Endothelial cell of umbilical vein (primary cell): ENCODE data around the gene PLXNB2. TPM values are rescaled to one million over a fixed set of nuclear protein-coding genes. Genes with fewer than 3 reads are reported as not detected.

Source experiments
- BruUV-seq: library from RNA; stranded (reverse); fragments of 400-500 nt; replicated peaks from 2 replicates; lab custom pipeline; 2021; lab: Mats Ljungman, UMichigan
- CTCF ChIA-PET: fragments of 300-600, 350-600 bp; sonication (Branson Sonifier 250); formaldehyde crosslinking; loops from one replicate; lab custom pipeline; 2021; ENCODE audit warnings: antibody characterized with exemption, inconsistent platforms; lab: Charles Lee
- POLR2A ChIA-PET: fragments of 300-600, 350-600 bp; sonication (Branson Sonifier 250); formaldehyde crosslinking; loops from one replicate; lab custom pipeline; 2021; ENCODE audit warnings: antibody characterized with exemption, inconsistent platforms; lab: Charles Lee
- DNase-seq: peaks from one replicate; pipeline ENCODE4 v3.0.0-alpha.2; 2011; ENCODE audit warnings: low read depth, low spot score
- FAIRE-seq: peaks from 2 replicates; lab custom pipeline; 2011; peaks lifted over from hg19 to GRCh38; lab: Jason Lieb, UNC
- H2AFZ ChIP-seq: 2 replicates; pipeline ENCODE4 v1.6.0; 2012; ENCODE audit warnings: low read depth, low read length, control low read depth, inconsistent platforms
- H3K27ac ChIP-seq: 2 replicates; pipeline ENCODE4 v1.5.1; 2011; ENCODE audit warnings: low read depth, mild to moderate bottlenecking, control low read depth, low read length, moderate library complexity; ENCODE audit not compliant: insufficient read depth
- H3K27me3 ChIP-seq, 2 experiments: 2 replicates each; pipeline versions ENCODE4 v1.6.0 to v1.6.1; 2011; ENCODE audit warnings: low read length in 2 of 2, mixed read lengths in 1 of 2; ENCODE audit not compliant: control insufficient read depth in 2 of 2, insufficient read depth in 2 of 2
- H3K36me3 ChIP-seq, 2 experiments: 2 replicates in 1 of 2; 3 replicates in 1 of 2; pipeline ENCODE4 v1.5.1; 2011; ENCODE audit warnings: low read length in 2 of 2, mild to moderate bottlenecking in 1 of 2, moderate library complexity in 1 of 2; ENCODE audit not compliant: control insufficient read depth in 2 of 2, insufficient read depth in 2 of 2; ENCODE audit errors: extremely low read depth in 1 of 2
- H3K4me1 ChIP-seq: 3 replicates; pipeline ENCODE4 v1.5.1; 2011; ENCODE audit warnings: mild to moderate bottlenecking, low read length; ENCODE audit not compliant: control insufficient read depth, insufficient read depth; ENCODE audit errors: extremely low read depth
- H3K4me2 ChIP-seq: 2 replicates; pipeline ENCODE4 v1.6.1; 2011; ENCODE audit warnings: low read length, control low read depth, mixed read lengths; ENCODE audit not compliant: insufficient read depth
- H3K4me3 ChIP-seq, 3 experiments: fragments of 200-600 bp in 1 of 3; sonication (generic), shearing (Covaris generic) in 1 of 3; replicated peaks in 1 of 3; 2 replicates each; pipeline ENCODE4 v1.5.1; 2011 to 2016; ENCODE audit warnings: control low read depth in 3 of 3, low read length in 3 of 3, mild to moderate bottlenecking in 2 of 3, inconsistent platforms in 1 of 3, low read depth in 1 of 3, moderate library complexity in 1 of 3; ENCODE audit not compliant: insufficient read depth in 1 of 3
- H3K79me2 ChIP-seq: 2 replicates; pipeline ENCODE4 v1.6.0; 2012; ENCODE audit warnings: low read length, inconsistent platforms; ENCODE audit not compliant: control insufficient read depth, insufficient read depth
- H3K9ac ChIP-seq: replicated peaks from 2 replicates; pipeline ENCODE3; 2011; ENCODE audit warnings: low read length, control low read depth; ENCODE audit not compliant: insufficient read depth; ENCODE audit errors: extremely low read depth
- H3K9me1 ChIP-seq: replicated peaks from 3 replicates; pipeline ENCODE4 v1.6.0; 2011; ENCODE audit warnings: mild to moderate bottlenecking, low read length; ENCODE audit not compliant: control insufficient read depth, insufficient read depth; ENCODE audit errors: extremely low read depth
- H3K9me3 ChIP-seq: replicated peaks from 2 replicates; pipeline ENCODE4 v1.5.1; 2012; ENCODE audit warnings: low read length, inconsistent platforms; ENCODE audit not compliant: control insufficient read depth, insufficient read depth
- H4K20me1 ChIP-seq: replicated peaks from 2 replicates; pipeline ENCODE3; 2011; ENCODE audit warnings: mild to moderate bottlenecking, low read length; ENCODE audit not compliant: control insufficient read depth, insufficient read depth; ENCODE audit errors: extremely low read depth
- EZH2 ChIP-seq: IDR thresholded peaks from 2 replicates; pipeline ENCODE4 v1.6.1; 2012; ENCODE audit warnings: borderline replicate concordance, low read depth, mild to moderate bottlenecking, moderate library complexity, low read length, inconsistent platforms; ENCODE audit not compliant: severe bottlenecking
- FOS ChIP-seq: IDR thresholded peaks from 2 replicates; pipeline ENCODE4 v1.6.1; 2011; ENCODE audit warnings: mild to moderate bottlenecking, low read length, moderate library complexity, borderline replicate concordance; ENCODE audit not compliant: insufficient read depth
- GATA2 ChIP-seq: IDR thresholded peaks from 2 replicates; pipeline ENCODE4 v1.7.0; 2011; ENCODE audit warnings: low read depth, mild to moderate bottlenecking, moderate library complexity, mixed read lengths, low read length; ENCODE audit not compliant: insufficient read length, insufficient read depth
- JUN ChIP-seq: IDR thresholded peaks from 2 replicates; pipeline ENCODE4 v1.6.1; 2011; ENCODE audit warnings: borderline replicate concordance, low read depth; ENCODE audit not compliant: insufficient read length, insufficient read depth
- MYC ChIP-seq: IDR thresholded peaks from one replicate; pipeline ENCODE4 v1.6.1; 2011; ENCODE audit warnings: mild to moderate bottlenecking, low read depth, low read length
- POLR2A ChIP-seq: IDR thresholded peaks from 2 replicates; pipeline ENCODE4 v1.6.1; 2012; ENCODE audit warnings: low read depth, mild to moderate bottlenecking, control low read depth, low read length
- POLR2AphosphoS5 ChIP-seq: IDR thresholded peaks from 2 replicates; pipeline ENCODE4 v1.6.1; 2012; ENCODE audit warnings: low read depth, mild to moderate bottlenecking, control low read depth, low read length, moderate library complexity; ENCODE audit not compliant: insufficient read depth
- dilution Hi-C: fragments of 300-500 bp; cut with MboI; formaldehyde crosslinking; loops from one replicate; pipeline ENCODE4 v1.15.0; 2019; ENCODE audit warnings: low sequenced_read_pairs; ENCODE audit not compliant: extremely low pct_ligation_motif_present
- intact Hi-C: fragments of 100-400 bp; cut with micrococcal nuclease; formaldehyde crosslinking; loops from one replicate; pipeline ENCODE4 v1.10.0; 2022
- polyA plus RNA-seq, 4 experiments: library from polyadenylated mRNA; depleted of rRNA in 3 of 4; stranded (reverse) in 3 of 4; unstranded in 1 of 4; fragments of >200 nt; gene quantifications; 2 replicates each; pipeline versions ENCODE4 v1.2.1 to v1.2.3, GENCODE V29; 2011 to 2012; ENCODE audit warnings: missing spikeins in 1 of 4
- total RNA-seq: library from RNA; stranded (reverse); gene quantifications from 2 replicates; pipeline ENCODE4 v1.2.3, GENCODE V29; 2021
- TF ChIP-seq, protein P1 (sequence below), 2 donors: IDR thresholded peaks; 1 replicate in 1 of 2; 2 replicates in 1 of 2; pipeline ENCODE4 v1.5.1; 2011; ENCODE audit warnings: low read length in 2 of 2, mild to moderate bottlenecking in 2 of 2, moderate library complexity in 2 of 2, control low read depth in 1 of 2, inconsistent platforms in 1 of 2, low read depth in 1 of 2; ENCODE audit not compliant: insufficient read depth in 1 of 2; ENCODE audit errors: extremely low read depth in 1 of 2
- TF ChIP-seq, protein P2 (sequence below): IDR thresholded peaks from 2 replicates; pipeline ENCODE4 v1.6.1; 2011; ENCODE audit not compliant: insufficient read depth, insufficient read length

Gene PLXNB2
- total and polyA plus RNA-seq, 2 donors (not counting 3 experiments of a cell fraction or from before 2014, with no cell fraction given), result 82.3 to 139 TPM

DNA sequence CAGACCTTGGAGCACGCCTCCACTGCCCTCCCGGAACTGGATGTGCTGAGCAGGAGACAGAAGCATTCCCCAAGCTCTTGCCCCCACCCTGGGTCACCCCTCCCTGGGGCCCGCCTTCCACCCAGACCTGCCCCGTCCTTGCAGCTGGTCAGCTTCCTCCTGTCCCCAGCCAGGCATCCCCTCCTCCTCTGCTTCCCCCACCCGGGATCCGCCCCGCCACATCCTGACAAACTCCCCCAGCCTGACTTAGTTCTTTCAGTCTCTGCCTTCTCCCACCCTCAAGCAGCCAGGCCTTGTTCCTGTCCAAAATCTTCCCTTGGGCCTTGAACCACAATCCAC, 1.1 kb upstream of the PLXNB2 start:
- POLR2A ChIA-PET, result no interaction called here

DNA sequence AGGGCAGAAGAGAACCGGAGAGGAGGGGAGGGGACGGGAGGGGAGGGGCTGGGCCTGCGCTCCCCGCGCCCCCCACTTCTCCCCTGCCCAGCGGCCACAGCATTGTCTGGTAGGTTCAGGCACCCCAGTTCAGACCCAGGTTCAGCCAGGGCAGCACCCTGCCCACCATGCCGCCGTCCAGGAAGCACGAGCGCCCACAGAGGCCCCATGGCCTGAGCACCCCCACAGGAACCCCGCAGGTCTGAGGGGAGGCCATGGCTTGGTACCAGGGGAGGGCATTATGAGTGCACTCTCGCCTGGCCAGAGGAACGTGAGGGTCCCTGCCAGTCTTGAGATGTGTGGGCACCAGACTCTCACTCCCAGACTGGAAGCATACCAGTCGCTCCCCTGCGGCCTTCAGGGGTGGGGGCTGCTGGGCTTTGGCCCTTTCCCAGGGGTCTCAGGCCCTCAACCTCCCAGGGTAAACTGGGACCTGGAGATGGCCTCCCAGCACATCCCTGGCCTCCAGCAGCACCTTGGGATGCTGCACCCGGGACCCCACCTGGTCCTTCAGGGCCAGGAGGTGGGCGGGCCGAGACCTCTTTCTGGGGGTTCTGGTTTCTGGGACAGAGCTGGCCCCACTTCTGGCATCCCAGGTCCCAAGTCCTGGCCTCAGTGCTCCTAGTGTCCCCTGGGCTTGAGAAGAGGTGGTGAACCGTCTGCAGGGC, 597 bp upstream of the PLXNB2 start:
- Histone ChIP-seq H3K9me1 (no peaks in the 10 kb centered on the region), H2AFZ (no peak overlapping the region), H3K36me3 (peaks cover 0 to 2% of the 10 kb centered on the region in 2 experiments), H3K27me3 (no peaks in the 10 kb centered on the region), H3K9me3 (no peaks in the 10 kb centered on the region), H3K79me2 (peaks cover 35% of the 10 kb centered on the region), H3K4me1 (peaks cover 27% of the 10 kb centered on the region), H3K27ac (no peak overlapping the region), H4K20me1 (no peaks in the 10 kb centered on the region), H3K4me3 (no peak overlapping the region), H3K4me2 (no peak overlapping the region), H3K9ac (no peak overlapping the region)
- TF ChIP-seq, protein P1, sequence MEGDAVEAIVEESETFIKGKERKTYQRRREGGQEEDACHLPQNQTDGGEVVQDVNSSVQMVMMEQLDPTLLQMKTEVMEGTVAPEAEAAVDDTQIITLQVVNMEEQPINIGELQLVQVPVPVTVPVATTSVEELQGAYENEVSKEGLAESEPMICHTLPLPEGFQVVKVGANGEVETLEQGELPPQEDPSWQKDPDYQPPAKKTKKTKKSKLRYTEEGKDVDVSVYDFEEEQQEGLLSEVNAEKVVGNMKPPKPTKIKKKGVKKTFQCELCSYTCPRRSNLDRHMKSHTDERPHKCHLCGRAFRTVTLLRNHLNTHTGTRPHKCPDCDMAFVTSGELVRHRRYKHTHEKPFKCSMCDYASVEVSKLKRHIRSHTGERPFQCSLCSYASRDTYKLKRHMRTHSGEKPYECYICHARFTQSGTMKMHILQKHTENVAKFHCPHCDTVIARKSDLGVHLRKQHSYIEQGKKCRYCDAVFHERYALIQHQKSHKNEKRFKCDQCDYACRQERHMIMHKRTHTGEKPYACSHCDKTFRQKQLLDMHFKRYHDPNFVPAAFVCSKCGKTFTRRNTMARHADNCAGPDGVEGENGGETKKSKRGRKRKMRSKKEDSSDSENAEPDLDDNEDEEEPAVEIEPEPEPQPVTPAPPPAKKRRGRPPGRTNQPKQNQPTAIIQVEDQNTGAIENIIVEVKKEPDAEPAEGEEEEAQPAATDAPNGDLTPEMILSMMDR (IDR thresholded peaks at IDR 0.05; ENCODE audit: extremely low read depth in 1 of 2, insufficient read depth in 1 of 2, low read depth in 1 of 2, low read length in 2 of 2), result no peak
- TF ChIP-seq EZH2 (no peak), POLR2AphosphoS5 (no peak), FOS (no peak), POLR2A (no peak), GATA2 (no peak), MYC (no peak), JUN (no peak)
- TF ChIP-seq, protein P2, sequence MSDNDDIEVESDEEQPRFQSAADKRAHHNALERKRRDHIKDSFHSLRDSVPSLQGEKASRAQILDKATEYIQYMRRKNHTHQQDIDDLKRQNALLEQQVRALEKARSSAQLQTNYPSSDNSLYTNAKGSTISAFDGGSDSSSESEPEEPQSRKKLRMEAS, result no peak
- intact Hi-C loops, result loop anchor here (2.0 to 5.0 kb wide), 3 partner anchors 19 to 37 kb away; partner anchors contain the start of genes DENND6B, MAPK11 and PPP6R2
- DNase-seq (no peak), FAIRE-seq (no peak)
- CTCF ChIA-PET, result interaction anchor here (1.5 to 3.8 kb wide), 4 partner anchors 13 to 33 kb away, joined by 10 to 20 read pairs (median 14); partner anchors contain the start of gene DENND6B
- dilution Hi-C loops, result no loop called here
- POLR2A ChIA-PET, result interaction anchor here (0.5 kb wide), 1 partner anchor 373 kb away, joined by 4 read pairs; no protein-coding TSS in a partner anchor
- BruUV-seq, result no TSS peak

More for the DNA sequence above, 1.1 kb upstream of the PLXNB2 start:
- Histone ChIP-seq H3K4me1 (peaks cover 27% of the 10 kb centered on the region), H3K4me2 (no peak overlapping the region), H4K20me1 (no peaks in the 10 kb centered on the region), H3K79me2 (peaks cover 30% of the 10 kb centered on the region), H3K36me3 (peaks cover 0 to 2% of the 10 kb centered on the region in 2 experiments), H3K9ac (no peak overlapping the region), H3K27ac (no peak overlapping the region), H2AFZ (no peak overlapping the region), H3K27me3 (no peaks in the 10 kb centered on the region), H3K9me3 (no peaks in the 10 kb centered on the region), H3K9me1 (no peaks in the 10 kb centered on the region), H3K4me3 (no peak overlapping the region)
- CTCF ChIA-PET, result interaction anchor here (2.6 to 3.8 kb wide), 2 partner anchors 13 to 33 kb away, joined by 11 to 16 read pairs; no protein-coding TSS in a partner anchor
- dilution Hi-C loops, result no loop called here
- FAIRE-seq (peak; percentile 77), DNase-seq (no peak)
- TF ChIP-seq POLR2AphosphoS5 (no peak), MYC (no peak)
- no TSS peak for BruUV-seq
- intact Hi-C loops, result loop anchor here (2.0 to 5.0 kb wide), 2 partner anchors 18 to 34 kb away; partner anchors contain the start of genes DENND6B and PPP6R2
